Measurements from ENCODE around the gene ATP13A2. TPM values are rescaled to one million over a fixed set of nuclear protein-coding genes. Genes with fewer than 3 reads are reported as not detected.

ATP13A2 gene
- total and polyA plus RNA-seq, 3 experiments from 2014 or later, result 43.8 to 61.3 (median 44.0) TPM

DNA sequence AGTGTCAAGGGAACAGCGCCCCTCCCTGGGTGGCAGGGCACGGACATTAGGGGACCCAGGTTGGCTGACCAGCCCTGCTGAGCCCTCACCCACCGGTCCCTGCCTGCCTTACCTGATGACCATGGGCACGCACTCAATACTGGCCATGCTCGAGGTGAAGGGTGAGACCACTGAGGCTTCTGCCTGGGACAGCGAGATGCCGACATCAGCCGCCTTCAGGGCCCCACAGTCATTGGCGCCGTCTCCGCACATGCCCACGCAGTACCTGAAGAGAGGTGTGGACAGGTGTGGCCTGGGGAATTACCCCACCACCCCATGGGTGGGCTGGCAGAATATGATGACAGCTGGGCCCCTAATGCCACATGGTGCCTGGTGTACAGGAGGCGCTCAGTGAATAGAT is 23.5 kb downstream of the ATP13A2 start:
- H3K4me1 Mint-ChIP-seq, result no peaks in the 10 kb centered on the region
- no peak overlapping the region for H3K27ac Mint-ChIP-seq
- Histone ChIP-seq H3K27me3 (ENCODE audit: insufficient read depth, low read length, poor library complexity, severe bottlenecking) (no peaks in the 10 kb centered on the region), H3K9me3 (ENCODE audit: low read length) (no peaks in the 10 kb centered on the region), H3K27ac (ENCODE audit: low read depth, low read length) (no peak overlapping the region), H3K4me3 (ENCODE audit: low read length) (no peak overlapping the region), H3K36me3 (ENCODE audit: insufficient read depth, low read length) (no peaks in the 10 kb centered on the region), H3K4me1 (ENCODE audit: insufficient read depth, low read length) (no peaks in the 10 kb centered on the region)
- DNase-seq, result no peak
- peaks cover 3 to 9% of the 10 kb centered on the region in 2 donors for H3K27me3 Mint-ChIP-seq
- CTCF ChIA-PET, result no interaction called here
- no peaks in the 10 kb centered on the region for H3K9me3 Mint-ChIP-seq
- POLR2A ChIA-PET, result no interaction called here
- peaks cover 0 to 59% (median 7%) of the 10 kb centered on the region in 3 donors for H3K36me3 Mint-ChIP-seq
- H3K4me3 Mint-ChIP-seq, result no peak overlapping the region

DNA sequence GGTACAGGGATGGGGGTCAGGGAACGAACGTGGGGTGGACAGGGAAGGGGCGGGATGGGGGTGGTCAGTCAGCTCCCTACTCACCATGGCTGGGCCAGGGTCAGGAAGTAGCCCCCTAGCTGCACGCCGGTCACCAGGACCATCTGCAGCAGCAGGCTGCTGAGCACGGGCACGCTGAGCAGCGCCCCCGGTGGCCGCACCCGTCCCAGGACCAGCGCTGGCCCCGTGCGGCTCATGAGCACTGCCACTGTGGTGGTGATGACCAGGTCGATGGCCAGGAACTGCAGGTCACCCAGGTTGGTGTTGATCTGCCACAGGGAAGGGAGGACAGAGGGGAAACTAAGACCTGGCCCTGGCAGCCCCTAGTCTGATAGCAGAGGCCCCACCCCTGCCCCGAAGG is 24.8 kb downstream of the ATP13A2 start:
- no peaks in the 10 kb centered on the region for H3K9me3 Mint-ChIP-seq
- POLR2A ChIA-PET, result no interaction called here
- CTCF ChIA-PET, result interaction anchor here (0.6 to 1.1 kb wide), 2 partner anchors 35 to 50 kb away, joined by 3 to 4 read pairs; no protein-coding TSS in a partner anchor

DNA sequence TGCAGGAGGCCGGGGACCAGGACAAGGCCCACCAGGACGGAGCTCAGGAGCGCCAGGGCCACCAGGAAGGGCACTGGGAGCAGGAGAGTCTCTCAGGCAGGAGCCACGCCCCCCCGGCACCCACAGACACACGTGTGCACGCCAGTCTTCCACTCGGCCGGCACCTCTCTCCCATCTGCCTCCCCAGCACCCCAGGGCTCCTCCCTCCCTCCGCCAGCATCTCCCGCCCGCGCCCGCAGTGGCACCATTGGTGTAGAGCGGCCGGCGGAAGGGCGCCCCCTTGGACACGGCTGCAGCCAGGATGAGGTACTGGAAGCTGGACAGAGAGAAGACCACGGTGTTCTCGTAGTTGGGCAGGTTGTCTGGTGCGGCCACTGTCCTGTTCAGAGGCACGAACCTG is 25.2 kb downstream of the ATP13A2 start:
- Mint-ChIP-seq H3K27me3 (peaks cover 10 to 17% of the 10 kb centered on the region in 2 donors), H3K36me3 (peaks cover 0 to 49% (median 7%) of the 10 kb centered on the region in 3 donors), H3K27ac (no peak overlapping the region), H3K9me3 (no peaks in the 10 kb centered on the region), H3K4me1 (peaks cover 0 to under 1% (median 0%) of the 10 kb centered on the region in 3 donors), H3K4me3 (no peak overlapping the region)
- no peaks in the 10 kb centered on the region for H3K36me3 ChIP-seq (ENCODE audit: insufficient read depth, low read length)
- ChIA-PET CTCF (interaction anchor here (0.6 to 1.1 kb wide), 2 partner anchors 34 to 49 kb away, joined by 3 to 4 read pairs; no protein-coding TSS in a partner anchor), POLR2A (no interaction called here)
- no peaks in the 10 kb centered on the region for H3K27me3 ChIP-seq (ENCODE audit: insufficient read depth, low read length, poor library complexity, severe bottlenecking)
- no peak overlapping the region for H3K27ac ChIP-seq (ENCODE audit: low read depth, low read length)
- H3K4me3 ChIP-seq (ENCODE audit: low read length), result no peak overlapping the region
- H3K9me3 ChIP-seq (ENCODE audit: low read length), result no peaks in the 10 kb centered on the region
- no peaks in the 10 kb centered on the region for H3K4me1 ChIP-seq (ENCODE audit: insufficient read depth, low read length)
- no peak for DNase-seq

More for the DNA sequence above, 24.8 kb downstream of the ATP13A2 start:
- H3K4me3 ChIP-seq (ENCODE audit: low read length), result no peak overlapping the region
- Mint-ChIP-seq H3K4me3 (no peak overlapping the region), H3K27me3 (peaks cover 9 to 16% of the 10 kb centered on the region in 2 donors), H3K4me1 (no peaks in the 10 kb centered on the region), H3K36me3 (peaks cover 0 to 53% (median 7%) of the 10 kb centered on the region in 3 donors), H3K27ac (no peak overlapping the region)
- no peaks in the 10 kb centered on the region for H3K4me1 ChIP-seq (ENCODE audit: insufficient read depth, low read length)
- no peak overlapping the region for H3K27ac ChIP-seq (ENCODE audit: low read depth, low read length)
- no peaks in the 10 kb centered on the region for H3K36me3 ChIP-seq (ENCODE audit: insufficient read depth, low read length)
- H3K27me3 ChIP-seq (ENCODE audit: insufficient read depth, low read length, poor library complexity, severe bottlenecking), result no peaks in the 10 kb centered on the region
- DNase-seq, result no peak
- no peaks in the 10 kb centered on the region for H3K9me3 ChIP-seq (ENCODE audit: low read length)

DNA sequence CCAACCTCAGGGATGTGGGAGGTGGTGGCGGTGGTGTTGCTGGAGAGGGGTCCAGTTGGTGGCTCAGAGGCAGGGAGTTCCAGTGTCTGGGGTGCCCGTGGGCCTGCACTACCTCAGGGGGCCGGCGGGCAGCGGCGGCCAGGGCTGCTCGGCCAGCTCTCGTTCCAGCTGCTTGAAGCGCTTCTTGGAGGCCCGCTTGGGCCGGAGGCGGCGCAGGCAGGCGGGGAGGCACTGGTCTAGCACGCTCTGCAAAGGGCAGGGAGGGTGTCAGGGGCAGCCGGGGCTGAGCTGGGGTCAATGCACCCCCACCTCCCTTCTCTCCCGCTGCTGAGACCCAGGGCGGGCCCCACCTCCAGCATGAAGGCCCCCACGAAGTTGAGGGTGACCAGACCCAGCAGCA is 25.6 kb downstream of the ATP13A2 start:
- ChIA-PET POLR2A (no interaction called here), CTCF (interaction anchor here (1.1 kb wide), 1 partner anchor 34 kb away, joined by 4 read pairs; no protein-coding TSS in a partner anchor)
- H3K36me3 ChIP-seq (ENCODE audit: insufficient read depth, low read length), result no peaks in the 10 kb centered on the region
- Mint-ChIP-seq H3K9me3 (no peaks in the 10 kb centered on the region), H3K27ac (no peak overlapping the region), H3K36me3 (peaks cover 0 to 44% (median 5%) of the 10 kb centered on the region in 3 donors), H3K27me3 (peaks cover 14 to 22% of the 10 kb centered on the region in 2 donors), H3K4me1 (peaks cover 4 to 5% (median 4%) of the 10 kb centered on the region in 3 donors), H3K4me3 (no peak overlapping the region)
- no peaks in the 10 kb centered on the region for H3K9me3 ChIP-seq (ENCODE audit: low read length)
- no peak for DNase-seq
- H3K27me3 ChIP-seq (ENCODE audit: insufficient read depth, low read length, poor library complexity, severe bottlenecking), result peaks cover 4% of the 10 kb centered on the region
- no peak overlapping the region for H3K4me3 ChIP-seq (ENCODE audit: low read length)
- H3K27ac ChIP-seq (ENCODE audit: low read depth, low read length), result no peak overlapping the region
- H3K4me1 ChIP-seq (ENCODE audit: insufficient read depth, low read length), result no peaks in the 10 kb centered on the region

DNA sequence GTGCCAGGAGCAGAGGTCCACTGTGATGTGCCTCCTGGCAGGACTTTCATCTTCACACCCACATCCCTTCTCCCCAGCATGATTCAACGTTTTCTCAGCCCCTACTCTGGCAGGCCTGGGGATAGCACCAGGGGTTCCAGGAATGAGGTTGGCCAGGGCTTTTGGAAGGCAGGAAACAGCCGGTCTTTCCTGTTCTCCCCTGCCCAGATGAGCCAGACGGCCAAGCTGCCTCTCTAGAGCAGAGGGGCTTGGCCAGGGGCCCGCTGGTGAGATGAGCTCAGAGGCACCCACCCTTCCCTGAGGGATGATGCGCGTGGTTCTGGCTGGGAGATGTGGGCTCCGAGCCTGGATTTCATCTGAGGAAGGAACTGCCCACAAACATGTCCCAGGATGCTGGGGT is 27.0 kb downstream of the ATP13A2 start:
- Histone ChIP-seq H3K27me3 (ENCODE audit: insufficient read depth, low read length, poor library complexity, severe bottlenecking) (peaks cover 9% of the 10 kb centered on the region), H3K36me3 (ENCODE audit: insufficient read depth, low read length) (no peaks in the 10 kb centered on the region), H3K4me3 (ENCODE audit: low read length) (no peak overlapping the region), H3K9me3 (ENCODE audit: low read length) (no peaks in the 10 kb centered on the region), H3K27ac (ENCODE audit: low read depth, low read length) (no peak overlapping the region), H3K4me1 (ENCODE audit: insufficient read depth, low read length) (no peaks in the 10 kb centered on the region)
- Mint-ChIP-seq H3K4me3 (no peak overlapping the region), H3K27me3 (peaks cover 19 to 27% of the 10 kb centered on the region in 2 donors), H3K36me3 (peaks cover 0 to 35% (median 4%) of the 10 kb centered on the region in 3 donors), H3K4me1 (peaks cover 9 to 11% (median 9%) of the 10 kb centered on the region in 3 donors), H3K27ac (no peak overlapping the region), H3K9me3 (no peaks in the 10 kb centered on the region)
- DNase-seq, result no peak
- CTCF ChIA-PET, result no interaction called here
- POLR2A ChIA-PET, result no interaction called here

DNA sequence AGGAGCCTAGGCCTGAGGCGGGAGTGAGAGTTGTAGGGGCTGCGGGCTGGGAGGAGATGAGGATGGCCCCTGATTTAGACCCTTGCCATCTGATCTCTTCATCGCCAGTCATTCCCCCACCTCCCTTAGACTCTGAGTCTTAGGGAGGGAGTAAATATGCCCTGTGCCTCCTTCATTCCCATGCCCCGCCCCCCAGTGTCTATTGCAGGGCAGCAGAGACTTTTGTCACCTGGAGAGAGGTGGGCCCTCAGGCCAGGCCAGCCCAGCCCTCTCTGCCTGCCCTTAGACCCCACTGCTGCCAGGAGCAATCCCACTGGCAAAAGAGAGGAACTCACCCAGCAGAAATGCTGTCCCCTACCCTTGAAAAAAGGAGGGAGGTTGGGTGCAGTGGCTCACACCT is 28.1 kb downstream of the ATP13A2 start:
- Histone ChIP-seq H3K27ac (ENCODE audit: low read depth, low read length) (no peak overlapping the region), H3K4me3 (ENCODE audit: low read length) (no peak overlapping the region), H3K9me3 (ENCODE audit: low read length) (no peaks in the 10 kb centered on the region), H3K27me3 (ENCODE audit: insufficient read depth, low read length, poor library complexity, severe bottlenecking) (peaks cover 9% of the 10 kb centered on the region), H3K4me1 (ENCODE audit: insufficient read depth, low read length) (no peaks in the 10 kb centered on the region), H3K36me3 (ENCODE audit: insufficient read depth, low read length) (no peaks in the 10 kb centered on the region)
- H3K27me3 Mint-ChIP-seq, result peaks cover 19 to 27% of the 10 kb centered on the region in 2 donors
- peak overlapping the region in 1 of 8 donors; percentile 41 for H3K27ac Mint-ChIP-seq
- ChIA-PET POLR2A (no interaction called here), CTCF (no interaction called here)
- H3K4me1 Mint-ChIP-seq, result peaks cover 9 to 11% (median 9%) of the 10 kb centered on the region in 3 donors
- H3K9me3 Mint-ChIP-seq, result no peaks in the 10 kb centered on the region
- no peak overlapping the region for H3K4me3 Mint-ChIP-seq
- DNase-seq, result no peak
- H3K36me3 Mint-ChIP-seq, result peaks cover 0 to 26% (median 4%) of the 10 kb centered on the region in 3 donors

DNA sequence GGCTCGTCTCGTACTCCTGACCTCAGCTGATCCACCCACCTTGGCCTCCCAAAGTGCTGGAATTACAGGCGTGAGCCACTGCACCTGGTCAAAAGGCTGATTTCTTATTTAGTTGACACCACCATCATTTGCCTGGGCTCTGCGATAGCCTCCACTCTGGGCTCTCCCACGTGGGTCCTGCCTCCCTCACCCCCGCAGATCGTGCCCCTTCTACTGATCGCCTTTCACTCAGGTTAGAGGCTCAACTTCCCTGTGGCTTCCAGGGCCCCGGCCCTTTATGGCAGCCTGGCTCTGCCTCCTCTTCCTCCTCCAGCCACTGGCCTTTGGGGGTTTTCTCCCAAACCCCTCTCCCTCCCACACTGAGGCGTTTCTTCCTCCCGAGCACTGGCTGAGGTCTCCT is 28.8 kb downstream of the ATP13A2 start:
- Histone ChIP-seq H3K27me3 (ENCODE audit: insufficient read depth, low read length, poor library complexity, severe bottlenecking) (peaks cover 9% of the 10 kb centered on the region), H3K9me3 (ENCODE audit: low read length) (no peaks in the 10 kb centered on the region), H3K27ac (ENCODE audit: low read depth, low read length) (no peak overlapping the region), H3K4me3 (ENCODE audit: low read length) (no peak overlapping the region), H3K36me3 (ENCODE audit: insufficient read depth, low read length) (no peaks in the 10 kb centered on the region), H3K4me1 (ENCODE audit: insufficient read depth, low read length) (no peaks in the 10 kb centered on the region)
- CTCF ChIA-PET, result no interaction called here
- peaks cover 9 to 11% (median 9%) of the 10 kb centered on the region in 3 donors for H3K4me1 Mint-ChIP-seq
- no peak for DNase-seq
- H3K9me3 Mint-ChIP-seq, result no peaks in the 10 kb centered on the region
- no peak overlapping the region for H3K4me3 Mint-ChIP-seq
- H3K27ac Mint-ChIP-seq, result no peak overlapping the region
- peaks cover 19 to 29% of the 10 kb centered on the region in 2 donors for H3K27me3 Mint-ChIP-seq
- H3K36me3 Mint-ChIP-seq, result peaks cover 0 to 21% (median 4%) of the 10 kb centered on the region in 3 donors
- POLR2A ChIA-PET, result no interaction called here

DNA sequence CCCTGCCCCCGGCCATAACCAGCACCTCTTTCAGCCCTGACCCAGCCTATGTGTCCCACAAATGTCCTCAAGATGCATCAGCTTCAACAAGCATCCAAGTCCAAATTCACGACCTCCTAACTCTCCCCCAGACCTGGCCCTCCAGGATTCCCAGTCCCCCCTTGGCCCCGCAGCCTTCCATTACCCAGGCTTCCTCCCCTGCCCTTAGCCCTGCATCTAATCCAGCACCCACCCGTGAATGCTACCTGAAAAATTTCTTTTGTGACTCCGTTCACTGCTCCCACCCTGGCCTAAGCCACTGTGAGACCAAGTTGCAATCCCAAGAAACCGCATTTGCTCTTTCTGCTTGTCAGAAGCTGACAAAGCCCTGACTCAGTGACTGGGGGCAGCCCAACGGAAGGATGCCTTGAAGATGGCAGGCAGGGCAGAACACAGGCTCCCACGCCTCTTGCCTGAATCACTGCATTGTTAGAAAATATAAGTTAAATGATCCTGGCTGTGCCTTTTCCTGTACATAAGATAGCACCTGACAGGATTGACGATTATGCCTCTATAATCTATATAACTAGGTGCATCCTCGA is 30.4 kb downstream of the ATP13A2 start:
- peak overlapping the region in 6 of 7 donors; percentile 69 to 84 (median 78) for H3K4me3 Mint-ChIP-seq

More for the DNA sequence above, 30.4 kb downstream of the ATP13A2 start:
- H3K4me3 ChIP-seq (ENCODE audit: low read length), result no peak overlapping the region
- peaks cover 9% of the 10 kb centered on the region for H3K27me3 ChIP-seq (ENCODE audit: insufficient read depth, low read length, poor library complexity, severe bottlenecking)
- no peak overlapping the region for H3K27ac ChIP-seq (ENCODE audit: low read depth, low read length)
- H3K4me1 ChIP-seq (ENCODE audit: insufficient read depth, low read length), result no peaks in the 10 kb centered on the region
- ChIA-PET POLR2A (no interaction called here), CTCF (no interaction called here)
- peaks cover 19 to 31% of the 10 kb centered on the region in 2 donors for H3K27me3 Mint-ChIP-seq
- peaks cover 9 to 11% (median 9%) of the 10 kb centered on the region in 3 donors for H3K4me1 Mint-ChIP-seq
- no peaks in the 10 kb centered on the region for H3K9me3 ChIP-seq (ENCODE audit: low read length)
- no peaks in the 10 kb centered on the region for H3K36me3 ChIP-seq (ENCODE audit: insufficient read depth, low read length)
- DNase-seq, result no peak
- peak overlapping the region in 2 of 8 donors; percentile 56 to 92 for H3K27ac Mint-ChIP-seq
- H3K9me3 Mint-ChIP-seq, result no peaks in the 10 kb centered on the region
- peaks cover 0 to 8% (median 4%) of the 10 kb centered on the region in 3 donors for H3K36me3 Mint-ChIP-seq

All from CD8-positive, alpha-beta memory T cell (primary cell).